WTC11 (cell line): ENCODE results near the gene LIPM.

Experiments
- FOXJ3 ChIP-seq: sonication (generic); formaldehyde crosslinking; IDR thresholded peaks from 2 replicates; pipeline ENCODE4 v1.9.0; 2021; ENCODE audit warnings: missing genetic modification reagents, mild to moderate bottlenecking, borderline replicate concordance
- FOXP1 ChIP-seq: sonication (generic); formaldehyde crosslinking; IDR thresholded peaks from 2 replicates; pipeline ENCODE4 v1.8.0; 2022; ENCODE audit warnings: missing genetic modification reagents, mild to moderate bottlenecking, moderate library complexity, borderline replicate concordance
- IRF2 ChIP-seq: sonication (generic); formaldehyde crosslinking; IDR thresholded peaks from 2 replicates; pipeline ENCODE4 v1.8.0; 2022; ENCODE audit warnings: low read depth, missing genetic modification reagents, borderline replicate concordance
- ZNF416 ChIP-seq: fragments of 250-450 bp; sonication (Bioruptor Pico); IDR thresholded peaks from 2 replicates; pipeline ENCODE4 v1.9.0; 2021; ENCODE audit warnings: mild to moderate bottlenecking, inconsistent platforms
- TF ChIP-seq, protein P1 (sequence below): fragments of 200-600 bp; IDR thresholded peaks from 2 replicates; pipeline ENCODE4 v1.8.0; 2022; ENCODE audit warnings: antibody characterized with exemption
- TF ChIP-seq, protein P2 (sequence below): sonication (generic); formaldehyde crosslinking; IDR thresholded peaks from 2 replicates; pipeline ENCODE4 v1.8.1; 2022; ENCODE audit warnings: mild to moderate bottlenecking, moderate library complexity, missing genetic modification reagents
- TF ChIP-seq, protein P3 (sequence below): sonication (generic); formaldehyde crosslinking; IDR thresholded peaks from 2 replicates; pipeline ENCODE4 v1.8.1; 2023; ENCODE audit warnings: mild to moderate bottlenecking, missing genetic modification reagents, moderate library complexity
- TF ChIP-seq, protein P4 (sequence below): sonication (generic); formaldehyde crosslinking; IDR thresholded peaks from 2 replicates; pipeline ENCODE4 v1.8.1; 2023; ENCODE audit warnings: mild to moderate bottlenecking, missing genetic modification reagents, borderline replicate concordance

DNA sequence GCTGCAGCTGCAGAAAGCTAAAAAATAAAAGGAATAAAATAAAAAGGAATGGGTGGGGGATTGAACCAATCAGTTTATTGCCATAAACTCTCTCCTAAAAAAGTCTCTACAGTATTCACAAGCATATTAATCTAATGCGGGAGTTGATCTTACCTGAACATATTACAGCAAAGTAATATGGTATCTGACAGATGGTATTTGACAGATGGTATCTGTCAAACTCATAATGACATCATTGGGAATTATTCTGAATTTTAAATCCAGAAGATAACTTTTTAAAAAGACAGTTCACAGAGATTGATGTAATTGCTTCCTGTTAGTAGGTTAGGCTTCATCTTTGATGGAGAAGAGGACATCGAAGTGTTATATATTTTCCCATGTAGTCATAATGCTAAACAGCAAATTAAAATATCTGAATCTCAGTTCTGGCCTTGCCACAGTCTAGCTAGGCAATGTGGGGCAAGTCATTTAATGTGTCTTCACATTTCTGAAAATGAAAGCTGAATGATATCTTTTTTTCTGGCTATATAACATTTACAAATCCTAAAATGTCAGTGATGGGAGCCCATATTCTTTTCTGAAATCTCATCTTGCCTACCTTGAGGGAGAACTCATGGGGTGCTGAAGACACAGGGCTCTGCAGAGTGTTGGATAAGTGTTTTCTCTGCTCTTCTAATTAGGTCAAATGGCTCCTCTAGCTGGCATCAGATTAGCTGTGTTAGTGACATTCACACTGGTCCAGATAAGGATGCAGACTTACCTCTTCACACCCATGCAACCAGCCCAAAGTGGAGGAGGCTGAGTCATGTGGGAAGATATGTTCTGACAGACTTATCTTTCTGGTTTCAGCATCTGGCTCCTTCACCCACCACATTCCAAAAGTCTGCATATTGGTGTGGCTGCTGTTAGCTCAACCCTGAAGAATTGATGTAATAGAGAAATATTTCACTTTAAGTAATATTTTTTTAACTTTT lies 2.1 kb upstream of the LIPM start:
- TF ChIP-seq, protein P1, sequence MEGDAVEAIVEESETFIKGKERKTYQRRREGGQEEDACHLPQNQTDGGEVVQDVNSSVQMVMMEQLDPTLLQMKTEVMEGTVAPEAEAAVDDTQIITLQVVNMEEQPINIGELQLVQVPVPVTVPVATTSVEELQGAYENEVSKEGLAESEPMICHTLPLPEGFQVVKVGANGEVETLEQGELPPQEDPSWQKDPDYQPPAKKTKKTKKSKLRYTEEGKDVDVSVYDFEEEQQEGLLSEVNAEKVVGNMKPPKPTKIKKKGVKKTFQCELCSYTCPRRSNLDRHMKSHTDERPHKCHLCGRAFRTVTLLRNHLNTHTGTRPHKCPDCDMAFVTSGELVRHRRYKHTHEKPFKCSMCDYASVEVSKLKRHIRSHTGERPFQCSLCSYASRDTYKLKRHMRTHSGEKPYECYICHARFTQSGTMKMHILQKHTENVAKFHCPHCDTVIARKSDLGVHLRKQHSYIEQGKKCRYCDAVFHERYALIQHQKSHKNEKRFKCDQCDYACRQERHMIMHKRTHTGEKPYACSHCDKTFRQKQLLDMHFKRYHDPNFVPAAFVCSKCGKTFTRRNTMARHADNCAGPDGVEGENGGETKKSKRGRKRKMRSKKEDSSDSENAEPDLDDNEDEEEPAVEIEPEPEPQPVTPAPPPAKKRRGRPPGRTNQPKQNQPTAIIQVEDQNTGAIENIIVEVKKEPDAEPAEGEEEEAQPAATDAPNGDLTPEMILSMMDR: no peak
- TF ChIP-seq ZNF416 (CRISPR knock-in tag) (no peak), FOXP1 (CRISPR knock-in tag) (no peak), IRF2 (CRISPR knock-in tag) (no peak), FOXJ3 (CRISPR knock-in tag) (no peak)
- TF ChIP-seq, protein P2, sequence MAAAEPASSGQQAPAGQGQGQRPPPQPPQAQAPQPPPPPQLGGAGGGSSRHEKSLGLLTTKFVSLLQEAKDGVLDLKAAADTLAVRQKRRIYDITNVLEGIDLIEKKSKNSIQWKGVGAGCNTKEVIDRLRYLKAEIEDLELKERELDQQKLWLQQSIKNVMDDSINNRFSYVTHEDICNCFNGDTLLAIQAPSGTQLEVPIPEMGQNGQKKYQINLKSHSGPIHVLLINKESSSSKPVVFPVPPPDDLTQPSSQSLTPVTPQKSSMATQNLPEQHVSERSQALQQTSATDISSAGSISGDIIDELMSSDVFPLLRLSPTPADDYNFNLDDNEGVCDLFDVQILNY (CRISPR knock-in tag): no peak
- TF ChIP-seq, protein P3, sequence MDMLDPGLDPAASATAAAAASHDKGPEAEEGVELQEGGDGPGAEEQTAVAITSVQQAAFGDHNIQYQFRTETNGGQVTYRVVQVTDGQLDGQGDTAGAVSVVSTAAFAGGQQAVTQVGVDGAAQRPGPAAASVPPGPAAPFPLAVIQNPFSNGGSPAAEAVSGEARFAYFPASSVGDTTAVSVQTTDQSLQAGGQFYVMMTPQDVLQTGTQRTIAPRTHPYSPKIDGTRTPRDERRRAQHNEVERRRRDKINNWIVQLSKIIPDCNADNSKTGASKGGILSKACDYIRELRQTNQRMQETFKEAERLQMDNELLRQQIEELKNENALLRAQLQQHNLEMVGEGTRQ (CRISPR knock-in tag): no peak
- TF ChIP-seq, protein P4, sequence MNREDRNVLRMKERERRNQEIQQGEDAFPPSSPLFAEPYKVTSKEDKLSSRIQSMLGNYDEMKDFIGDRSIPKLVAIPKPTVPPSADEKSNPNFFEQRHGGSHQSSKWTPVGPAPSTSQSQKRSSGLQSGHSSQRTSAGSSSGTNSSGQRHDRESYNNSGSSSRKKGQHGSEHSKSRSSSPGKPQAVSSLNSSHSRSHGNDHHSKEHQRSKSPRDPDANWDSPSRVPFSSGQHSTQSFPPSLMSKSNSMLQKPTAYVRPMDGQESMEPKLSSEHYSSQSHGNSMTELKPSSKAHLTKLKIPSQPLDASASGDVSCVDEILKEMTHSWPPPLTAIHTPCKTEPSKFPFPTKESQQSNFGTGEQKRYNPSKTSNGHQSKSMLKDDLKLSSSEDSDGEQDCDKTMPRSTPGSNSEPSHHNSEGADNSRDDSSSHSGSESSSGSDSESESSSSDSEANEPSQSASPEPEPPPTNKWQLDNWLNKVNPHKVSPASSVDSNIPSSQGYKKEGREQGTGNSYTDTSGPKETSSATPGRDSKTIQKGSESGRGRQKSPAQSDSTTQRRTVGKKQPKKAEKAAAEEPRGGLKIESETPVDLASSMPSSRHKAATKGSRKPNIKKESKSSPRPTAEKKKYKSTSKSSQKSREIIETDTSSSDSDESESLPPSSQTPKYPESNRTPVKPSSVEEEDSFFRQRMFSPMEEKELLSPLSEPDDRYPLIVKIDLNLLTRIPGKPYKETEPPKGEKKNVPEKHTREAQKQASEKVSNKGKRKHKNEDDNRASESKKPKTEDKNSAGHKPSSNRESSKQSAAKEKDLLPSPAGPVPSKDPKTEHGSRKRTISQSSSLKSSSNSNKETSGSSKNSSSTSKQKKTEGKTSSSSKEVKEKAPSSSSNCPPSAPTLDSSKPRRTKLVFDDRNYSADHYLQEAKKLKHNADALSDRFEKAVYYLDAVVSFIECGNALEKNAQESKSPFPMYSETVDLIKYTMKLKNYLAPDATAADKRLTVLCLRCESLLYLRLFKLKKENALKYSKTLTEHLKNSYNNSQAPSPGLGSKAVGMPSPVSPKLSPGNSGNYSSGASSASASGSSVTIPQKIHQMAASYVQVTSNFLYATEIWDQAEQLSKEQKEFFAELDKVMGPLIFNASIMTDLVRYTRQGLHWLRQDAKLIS (CRISPR knock-in tag): no peak
